ENCODE measurements around the gene SAMD14.
"Not testable (repeated sequence)": the region's sequence is repeated elsewhere in the genome, so short reads cannot be mapped to it uniquely, and the experiment has no call there.

Gene SAMD14

GRCh38 chr17:50074227-50074626 lies 55.7 kb downstream of the SAMD14 start:
- DNase-seq (ENCODE audit: low read depth) = no peak

GRCh38 chr17:50072925-50073324 lies 57.0 kb downstream of the SAMD14 start:
- DNase-seq (ENCODE audit: low read depth) = no peak

GRCh38 chr17:50072130-50072529 lies 57.8 kb downstream of the SAMD14 start:
- DNase-seq (ENCODE audit: low read depth) = no peak

- no peak for DNase-seq (ENCODE audit: low read depth)
Observed at GRCh38 chr17:50071692-50072091, 58.3 kb downstream of the SAMD14 start.

GRCh38 chr17:50070908-50071680 lies 58.9 kb downstream of the SAMD14 start:
- DNase-seq (ENCODE audit: low read depth) = no peak

GRCh38 chr17:50067996-50068395 lies 62.0 kb downstream of the SAMD14 start:
- DNase-seq (ENCODE audit: low read depth) = no peak

- DNase-seq (ENCODE audit: low read depth) = no peak
Observed at GRCh38 chr17:50066995-50067394, 63.0 kb downstream of the SAMD14 start.

- no peak for DNase-seq (ENCODE audit: low read depth)
Observed at GRCh38 chr17:50065056-50065455, 64.9 kb downstream of the SAMD14 start.

GRCh38 chr17:50064253-50065001 lies 65.5 kb downstream of the SAMD14 start:
- DNase-seq (ENCODE audit: low read depth) = no peak

GRCh38 chr17:50063561-50064252 lies 66.3 kb downstream of the SAMD14 start:
- no peak for DNase-seq (ENCODE audit: low read depth)

- no peak for DNase-seq (ENCODE audit: low read depth)
Observed at GRCh38 chr17:50062293-50063243, 67.4 kb downstream of the SAMD14 start.

GRCh38 chr17:50061713-50062045 lies 68.3 kb downstream of the SAMD14 start:
- DNase-seq (ENCODE audit: low read depth) = not testable (repeated sequence)

- DNase-seq (ENCODE audit: low read depth) = no peak
Observed at GRCh38 chr17:50060951-50061712, 68.8 kb downstream of the SAMD14 start.
